ENCODE results near the gene NOTO.

DNA sequence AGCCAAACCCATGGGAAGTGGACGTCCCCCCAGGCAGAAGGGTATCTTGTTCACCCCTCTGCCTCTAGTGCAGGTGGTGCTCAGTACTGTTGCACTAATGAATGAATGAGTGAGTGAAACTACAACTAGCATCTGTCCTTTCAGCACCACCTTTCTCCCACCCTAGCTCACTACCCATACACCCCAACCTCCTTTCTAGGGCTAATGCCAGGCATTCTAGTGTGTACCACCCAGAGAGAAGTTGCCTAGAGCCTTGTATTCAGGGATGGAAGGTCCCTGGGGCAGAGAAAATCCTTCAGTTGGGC, 54.2 kb downstream of the NOTO start:
- TF ChIP-seq, protein P1, sequence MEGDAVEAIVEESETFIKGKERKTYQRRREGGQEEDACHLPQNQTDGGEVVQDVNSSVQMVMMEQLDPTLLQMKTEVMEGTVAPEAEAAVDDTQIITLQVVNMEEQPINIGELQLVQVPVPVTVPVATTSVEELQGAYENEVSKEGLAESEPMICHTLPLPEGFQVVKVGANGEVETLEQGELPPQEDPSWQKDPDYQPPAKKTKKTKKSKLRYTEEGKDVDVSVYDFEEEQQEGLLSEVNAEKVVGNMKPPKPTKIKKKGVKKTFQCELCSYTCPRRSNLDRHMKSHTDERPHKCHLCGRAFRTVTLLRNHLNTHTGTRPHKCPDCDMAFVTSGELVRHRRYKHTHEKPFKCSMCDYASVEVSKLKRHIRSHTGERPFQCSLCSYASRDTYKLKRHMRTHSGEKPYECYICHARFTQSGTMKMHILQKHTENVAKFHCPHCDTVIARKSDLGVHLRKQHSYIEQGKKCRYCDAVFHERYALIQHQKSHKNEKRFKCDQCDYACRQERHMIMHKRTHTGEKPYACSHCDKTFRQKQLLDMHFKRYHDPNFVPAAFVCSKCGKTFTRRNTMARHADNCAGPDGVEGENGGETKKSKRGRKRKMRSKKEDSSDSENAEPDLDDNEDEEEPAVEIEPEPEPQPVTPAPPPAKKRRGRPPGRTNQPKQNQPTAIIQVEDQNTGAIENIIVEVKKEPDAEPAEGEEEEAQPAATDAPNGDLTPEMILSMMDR (IDR thresholded peaks at IDR 0.05; ENCODE audit: insufficient read depth, low read depth, low read length), result no peak
- TF ChIP-seq EZH2 (IDR thresholded peaks at IDR 0.05; ENCODE audit: insufficient read depth, low read length), result no peak
